HG03342 (cell line): ENCODE results near the gene BCL3.

Experiments used
- ATAC-seq: cut with Tn5 transposase; IDR thresholded peaks from one replicate; pipeline ENCODE4 v1.9.1; 2021; ENCODE audit warnings: mild to moderate bottlenecking, moderate library complexity; ENCODE audit not compliant: unreplicated experiment

Gene BCL3

DNA sequence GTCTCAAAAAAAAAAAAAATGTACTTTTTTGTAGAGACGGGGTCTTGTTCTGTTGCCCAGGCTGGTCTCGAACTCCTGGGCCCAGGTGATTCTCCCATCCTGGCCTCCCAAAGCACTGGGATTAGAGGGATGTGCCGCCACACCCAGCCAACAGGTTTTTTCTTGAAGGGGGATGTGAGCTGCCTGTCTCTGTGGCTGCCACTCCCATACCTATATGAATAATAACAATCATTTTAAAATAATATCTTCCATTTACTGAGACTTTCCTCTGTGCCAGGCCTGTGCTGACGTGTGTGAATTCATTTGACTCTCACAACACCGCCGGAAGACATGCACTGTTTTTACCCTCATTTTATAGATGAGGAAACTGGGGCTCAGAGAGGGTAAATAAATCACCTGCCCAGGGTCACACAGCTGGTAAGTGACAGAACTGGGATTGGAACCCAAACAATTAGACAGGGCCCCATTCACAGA, 7.2 kb upstream of the BCL3 start:
- ATAC-seq = no peak

DNA sequence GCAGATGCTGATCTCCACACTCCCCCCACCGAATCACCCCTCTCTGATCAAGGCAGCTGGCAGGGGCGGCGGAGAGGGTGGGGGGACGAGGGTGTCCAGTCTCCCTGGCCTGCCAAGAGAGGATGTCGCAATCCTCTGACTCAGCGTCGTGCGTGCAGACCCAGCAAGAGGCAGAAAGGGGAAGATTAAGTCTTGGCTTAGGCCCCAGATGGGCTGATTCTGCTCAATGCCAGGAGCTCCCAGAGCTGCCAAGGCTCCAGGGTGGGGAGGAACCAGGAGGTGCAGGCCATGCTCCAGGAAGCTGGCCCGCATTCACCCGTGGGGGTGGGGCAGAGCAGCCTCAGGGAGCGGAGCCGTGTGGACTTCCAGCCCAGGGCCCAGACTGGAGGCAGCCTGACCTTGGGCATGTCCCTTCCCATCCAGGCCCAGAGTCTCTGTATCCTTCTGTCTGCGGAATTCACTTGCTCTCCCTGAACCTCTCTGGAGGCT, 6.6 kb upstream of the BCL3 start:
- no peak for ATAC-seq

GRCh38 chr19:44742330-44743061, 6.0 kb upstream of the BCL3 start:
- no peak for ATAC-seq

DNA sequence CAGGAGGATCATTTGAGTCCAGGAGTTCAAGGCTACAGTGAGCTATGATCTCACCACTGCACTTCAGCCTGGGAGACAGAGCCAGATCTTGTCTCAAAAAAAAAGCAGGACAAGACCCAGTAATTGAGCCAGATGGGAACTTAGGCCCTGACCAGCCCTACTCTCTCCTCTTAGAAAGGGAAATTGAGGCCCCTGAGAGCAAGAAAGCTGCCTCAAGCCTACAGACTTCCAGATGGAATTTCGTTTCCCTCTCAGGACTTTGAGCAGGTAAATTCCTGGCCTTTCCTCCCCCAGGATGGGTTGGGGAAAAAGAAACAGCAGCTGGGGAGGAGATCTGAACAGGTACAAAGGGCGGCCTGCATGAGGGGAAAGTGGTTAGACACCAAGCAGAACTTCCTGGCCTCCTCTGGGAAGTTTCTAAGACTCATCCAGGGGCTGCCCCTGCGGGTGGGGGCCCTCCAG, 3.6 kb upstream of the BCL3 start:
- ATAC-seq = no peak

DNA sequence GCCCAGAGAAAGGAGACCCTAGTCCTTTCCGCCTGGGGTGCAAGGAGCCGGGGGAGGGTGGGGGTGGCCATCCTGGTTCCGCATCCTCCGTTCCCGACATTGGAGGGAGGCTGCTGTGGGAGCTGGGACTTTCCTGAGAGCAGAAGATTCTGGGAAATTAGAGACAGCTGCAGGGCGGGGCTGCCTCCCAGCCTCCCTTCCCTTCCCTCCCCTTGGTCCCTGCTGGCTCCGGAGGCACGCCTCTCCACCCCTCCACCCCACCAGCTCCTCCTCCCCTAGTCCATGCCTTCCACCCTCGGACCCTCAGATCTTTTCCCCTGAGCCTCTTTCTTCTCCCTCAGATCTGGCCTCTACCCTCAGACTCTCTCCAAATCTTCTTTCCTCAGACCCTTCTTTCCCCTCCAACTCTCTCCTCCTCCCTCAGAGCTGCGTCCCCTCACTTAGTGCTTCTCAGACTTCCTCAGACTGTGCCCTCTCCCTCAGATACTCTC, 3.1 kb upstream of the BCL3 start:
- ATAC-seq = no peak

- ATAC-seq = no peak
Observed at GRCh38 chr19:44745887-44746600, 2.5 kb upstream of the BCL3 start.

DNA sequence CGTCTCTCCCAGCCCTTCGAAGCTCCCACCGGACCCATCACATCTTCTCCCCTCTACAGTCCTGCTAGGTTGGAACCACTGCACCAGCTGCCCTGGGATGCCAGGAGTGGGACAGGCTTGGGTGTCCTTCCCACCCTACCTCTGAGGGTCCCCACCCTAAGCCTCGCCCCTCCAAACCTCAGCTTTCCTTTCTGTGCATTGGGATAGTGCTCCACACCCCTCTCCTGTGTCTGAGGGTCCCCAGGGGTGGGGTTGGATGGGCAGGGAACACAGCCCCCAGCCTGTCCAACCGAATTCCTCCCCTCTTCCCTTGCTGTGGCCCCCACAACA, 1.9 kb upstream of the BCL3 start:
- no peak for ATAC-seq

DNA sequence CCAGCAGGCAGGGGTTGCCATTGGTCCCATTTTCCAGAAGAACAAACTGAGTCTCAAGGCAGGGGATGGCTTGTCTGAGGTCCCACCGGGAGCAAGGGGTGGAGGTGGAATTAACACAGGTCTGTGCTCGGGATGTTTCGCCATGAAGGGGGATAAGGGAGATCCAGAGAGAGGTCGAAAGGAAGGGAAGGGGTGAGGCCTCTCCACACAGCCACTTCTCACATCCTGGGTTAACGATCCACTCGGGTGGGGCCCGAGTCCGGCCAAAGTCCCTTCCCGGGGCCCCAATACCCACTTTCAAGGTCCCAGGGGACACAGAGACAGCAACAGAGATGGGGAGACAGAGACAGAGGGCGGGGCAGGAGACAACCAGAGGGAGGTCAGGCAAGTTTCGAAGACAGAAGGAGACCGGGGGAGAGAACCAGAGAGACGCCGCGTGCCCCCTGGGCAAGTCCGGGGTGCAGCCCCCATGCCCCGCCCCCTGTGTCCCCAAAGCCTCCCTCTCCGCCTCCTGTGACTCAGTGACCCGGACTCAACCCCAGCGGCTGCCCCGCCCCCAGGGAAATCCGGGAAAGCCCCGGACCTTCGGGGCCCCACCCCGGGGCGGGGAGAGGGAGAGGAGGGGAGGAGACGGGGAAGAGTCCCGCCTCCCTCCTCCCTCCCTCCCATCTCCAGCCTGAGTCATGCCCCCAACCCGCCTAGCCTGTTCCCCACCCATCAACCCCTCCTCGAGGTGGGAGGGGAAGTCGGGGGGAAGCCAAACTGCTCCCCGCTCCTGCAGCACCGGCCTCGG, 1.4 kb upstream of the BCL3 start:
- ATAC-seq = peak; percentile 40

GRCh38 chr19:44747739-44748425, 626 bp upstream of the BCL3 start:
- peak; percentile 4 for ATAC-seq

DNA sequence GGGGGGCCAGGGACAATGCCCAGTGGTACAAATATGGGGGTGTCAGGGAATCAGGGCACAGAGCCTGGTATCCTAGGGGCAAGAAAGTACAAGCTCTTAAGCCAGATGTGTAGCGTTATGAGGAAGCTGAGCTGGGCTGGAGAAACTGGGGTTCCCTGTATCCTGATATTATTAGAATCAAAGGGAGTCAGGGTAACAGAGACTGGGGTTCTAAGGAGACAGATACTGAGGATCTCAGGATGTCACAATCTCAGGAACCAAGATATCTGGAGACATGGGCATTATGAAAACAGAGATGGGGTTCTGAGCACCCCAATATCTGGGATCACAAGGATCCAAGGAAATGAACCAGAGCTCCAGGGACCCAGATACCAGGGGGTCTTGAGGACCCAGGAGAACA, 784 bp downstream of the BCL3 start:
- ATAC-seq = no peak

- no peak for ATAC-seq
Observed at GRCh38 chr19:44749994-44750393, 1.5 kb downstream of the BCL3 start.

- ATAC-seq = no peak
Observed at GRCh38 chr19:44752123-44752815, 3.8 kb downstream of the BCL3 start.

DNA sequence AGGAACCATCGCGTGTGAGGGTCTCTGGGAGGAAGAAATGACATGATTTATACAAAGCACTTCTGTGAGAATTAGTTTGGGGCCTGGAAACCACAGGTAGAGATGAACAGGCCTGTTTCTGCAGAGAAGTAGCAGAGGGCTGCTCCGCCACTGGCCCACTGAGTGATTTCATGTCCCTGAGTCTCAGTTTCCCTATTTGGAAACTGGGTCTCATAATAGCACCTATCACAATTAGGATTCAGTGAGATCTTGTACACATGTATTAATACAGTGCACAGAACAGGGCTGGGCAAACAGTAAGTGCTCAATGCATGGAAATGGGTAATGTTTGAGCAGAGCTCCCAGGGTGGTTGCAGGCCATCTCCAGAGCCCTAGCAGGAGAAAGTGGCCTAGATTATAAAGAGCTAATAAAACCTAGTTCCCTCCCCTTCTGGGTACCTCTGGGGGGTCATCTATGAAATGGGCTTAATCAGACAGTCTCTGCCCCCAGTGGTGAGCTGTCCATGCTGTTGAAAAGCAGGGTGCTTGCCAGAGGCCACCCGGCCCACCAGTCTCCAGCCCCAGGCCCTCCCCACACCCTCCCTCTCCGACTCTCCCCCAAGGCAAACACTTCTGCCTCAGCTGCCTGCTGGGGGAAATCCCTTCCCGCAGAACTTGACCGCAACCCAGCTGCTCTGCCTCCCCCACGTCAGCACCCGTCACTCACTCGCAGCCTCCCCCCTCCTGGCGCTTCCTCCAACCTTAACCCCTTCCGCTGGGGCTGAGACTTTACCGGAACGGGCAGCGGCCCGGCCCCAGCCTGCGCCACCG, 4.5 kb downstream of the BCL3 start:
- ATAC-seq = peak; percentile 63

DNA sequence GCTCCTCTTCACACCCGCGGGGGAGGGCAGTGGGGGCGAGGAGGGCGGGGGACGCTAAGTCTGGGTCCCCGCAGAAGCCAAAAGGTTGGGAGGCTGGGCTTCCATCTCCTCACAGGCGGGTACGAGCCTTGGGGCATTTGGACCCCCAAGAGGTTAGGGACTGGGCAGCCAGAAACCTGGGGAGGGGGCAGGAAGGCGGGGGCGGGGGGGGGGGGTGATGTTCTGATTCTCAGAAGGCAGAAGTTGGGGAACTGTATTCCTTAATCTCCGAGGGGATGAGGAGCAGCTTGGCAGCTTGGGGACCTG, 5.1 kb downstream of the BCL3 start:
- no peak for ATAC-seq

GRCh38 chr19:44753932-44754749, 5.6 kb downstream of the BCL3 start:
- no peak for ATAC-seq

DNA sequence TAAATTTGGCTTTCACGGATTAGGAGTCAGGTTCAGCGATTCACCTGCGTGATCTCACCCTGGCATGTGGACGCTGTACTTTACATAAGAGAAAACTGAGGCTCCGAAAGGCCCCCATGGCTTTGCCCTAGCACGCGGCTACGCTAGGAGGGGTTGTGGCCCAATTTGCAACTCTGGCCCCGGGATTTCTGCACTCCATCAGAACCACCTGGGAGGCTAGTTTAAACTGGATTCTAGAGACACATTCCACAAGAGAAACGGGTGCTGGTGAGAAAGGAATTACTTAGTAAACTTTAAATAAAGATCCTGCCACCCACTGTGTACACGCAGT, 6.2 kb downstream of the BCL3 start:
- ATAC-seq = no peak

- ATAC-seq = no peak
Observed at GRCh38 chr19:44755219-44755618, 6.7 kb downstream of the BCL3 start.

- no peak for ATAC-seq
Observed at GRCh38 chr19:44756089-44756562, 7.6 kb downstream of the BCL3 start.
